PC-3 (cell line): Measurements from ENCODE around the gene IFI27L1.

Experiments used
- CTCF ChIP-seq: fragments of 300-600 bp; sonication (generic); conservative IDR thresholded peaks from 2 replicates; pipeline ENCODE4 v1.5.1; 2017; ENCODE audit warnings: antibody characterized with exemption, low read depth, mild to moderate bottlenecking, low read length
- EZH2 ChIP-seq: fragments of 300-600 bp; sonication (generic); IDR thresholded peaks from one replicate; pipeline ENCODE4 v1.6.1; 2017; ENCODE audit warnings: antibody characterized with exemption, mild to moderate bottlenecking, low read length; ENCODE audit not compliant: unreplicated experiment
- EZH2phosphoT487 ChIP-seq: fragments of 300-600 bp; sonication (generic); IDR thresholded peaks from 2 replicates; pipeline ENCODE4 v1.6.1; 2018; ENCODE audit warnings: mild to moderate bottlenecking, antibody characterized with exemption, low read length, borderline replicate concordance

- TF ChIP-seq CTCF, result peak; percentile 83
- TF ChIP-seq EZH2phosphoT487, result no peak
- no peak for TF ChIP-seq EZH2
Measured at GRCh38 chr14:94036313-94037167, 44.6 kb upstream of the IFI27L1 start.
